GM19324 (cell line): ENCODE data around the gene GJB6.
A peak's percentile ranks its signal among the peaks of the same experiment; 100 is the strongest.
"Not testable (repeated sequence)": the region's sequence is repeated elsewhere in the genome, so short reads cannot be mapped to it uniquely, and the experiment has no call there.

Experiments
- ATAC-seq: cut with Tn5 transposase; IDR thresholded peaks from one replicate; pipeline ENCODE4 v1.9.1; 2021; ENCODE audit warnings: mild to moderate bottlenecking, moderate library complexity; ENCODE audit not compliant: unreplicated experiment, low FRiP score

Gene GJB6

GRCh38 chr13:20231839-20232555, at the start of gene GJB6:
GJB6 (minus strand) TSS chr13:20232319; CDS start chr13:20223480, 8,839 bp downstream.
- ATAC-seq, result no peak

DNA sequence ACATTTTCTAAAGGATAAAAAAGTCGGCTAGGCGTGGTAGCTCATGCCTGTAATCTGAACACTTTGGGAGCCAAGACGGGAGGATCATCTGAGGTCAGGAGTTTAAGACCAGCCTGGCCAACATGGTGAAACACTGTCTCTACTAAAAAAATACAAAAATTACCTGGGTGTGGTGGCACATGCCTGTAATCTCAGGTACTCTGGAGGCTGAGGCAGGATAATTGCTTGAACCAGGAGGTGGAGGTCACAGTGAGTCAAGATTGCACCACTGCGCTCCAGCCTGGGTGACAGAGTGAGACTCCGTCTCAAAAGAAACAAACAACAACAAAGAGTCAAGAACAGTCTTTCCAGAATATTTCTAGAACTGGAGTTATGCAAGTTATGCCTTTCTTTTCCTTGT, 44.8 kb upstream of the GJB6 start:
- ATAC-seq, result not testable (repeated sequence)

- ATAC-seq, result no peak
These were observed 42.3 kb upstream of the GJB6 start for GRCh38 chr13:20274466-20274865.

GRCh38 chr13:20272588-20273171, 40.6 kb upstream of the GJB6 start:
- no peak for ATAC-seq

GRCh38 chr13:20272104-20272503, 40.0 kb upstream of the GJB6 start:
- no peak for ATAC-seq

- no peak for ATAC-seq
These were observed 39.3 kb upstream of the GJB6 start for GRCh38 chr13:20271441-20271840.

GRCh38 chr13:20270163-20270865, 38.2 kb upstream of the GJB6 start:
- ATAC-seq, result no peak

- ATAC-seq, result peak; percentile 95
These were observed 32.3 kb upstream of the GJB6 start for GRCh38 chr13:20264271-20265018.

GRCh38 chr13:20263393-20264044, 31.4 kb upstream of the GJB6 start:
- no peak for ATAC-seq

GRCh38 chr13:20258963-20259288, 26.8 kb upstream of the GJB6 start:
- no peak for ATAC-seq

GRCh38 chr13:20258208-20258962, 26.3 kb upstream of the GJB6 start:
- no peak for ATAC-seq

DNA sequence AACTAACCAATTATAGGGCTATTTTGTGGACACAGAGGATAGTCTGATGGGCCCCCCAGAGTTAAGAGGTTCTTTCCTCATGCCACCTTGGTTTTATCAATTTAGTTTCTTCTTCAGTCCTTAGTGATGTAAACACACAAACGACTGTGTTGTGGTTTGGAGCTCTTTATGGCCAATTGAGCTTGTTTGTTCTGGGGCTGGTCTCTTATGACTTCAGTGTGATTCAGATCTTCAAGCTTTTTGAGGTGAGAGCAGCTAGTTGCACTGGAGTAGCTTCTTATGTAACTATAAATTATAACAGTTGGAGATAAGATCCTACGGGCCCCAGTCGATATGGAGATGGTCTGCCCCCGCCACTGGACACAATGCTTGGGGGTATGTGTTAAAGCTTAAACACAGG, 22.0 kb upstream of the GJB6 start:
- ATAC-seq, result no peak

DNA sequence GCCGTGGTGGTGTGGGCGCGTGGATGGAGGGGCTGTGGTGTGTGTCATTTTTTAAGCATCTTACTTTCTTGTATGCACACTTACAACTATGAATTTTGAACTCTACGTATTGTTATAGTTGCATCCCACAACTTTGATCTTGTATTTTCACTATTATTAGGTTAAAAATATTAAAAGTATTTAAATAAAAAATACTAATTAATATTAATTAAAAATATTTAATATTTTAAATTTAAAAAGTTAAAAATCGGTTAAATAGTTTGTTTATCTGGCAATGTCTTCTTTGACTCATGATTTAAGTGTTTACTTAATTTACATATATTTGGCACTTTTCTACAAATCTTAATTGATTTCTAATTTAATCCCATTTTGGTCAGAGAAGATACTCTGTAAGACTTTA, 17.8 kb upstream of the GJB6 start:
- ATAC-seq, result no peak

DNA sequence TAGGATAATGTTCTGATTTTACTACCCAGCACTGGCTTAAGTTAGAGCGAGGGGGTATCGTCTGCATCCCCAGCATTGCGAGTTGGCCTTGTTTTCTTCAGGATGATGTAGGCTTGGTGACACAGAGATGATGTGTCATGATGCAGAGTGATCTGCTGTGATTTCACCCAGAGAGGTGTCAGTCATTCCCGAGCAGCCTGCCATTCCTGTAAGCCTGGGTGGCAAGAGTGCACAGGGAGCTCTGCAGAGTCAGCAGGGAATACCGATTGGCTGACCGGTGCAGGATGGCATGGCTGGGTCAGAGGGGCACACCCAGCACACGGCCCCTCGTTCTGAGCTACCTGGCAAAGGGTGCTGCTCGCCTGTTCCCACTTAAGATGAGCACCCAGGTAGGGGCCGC, 15.8 kb upstream of the GJB6 start:
- no peak for ATAC-seq

DNA sequence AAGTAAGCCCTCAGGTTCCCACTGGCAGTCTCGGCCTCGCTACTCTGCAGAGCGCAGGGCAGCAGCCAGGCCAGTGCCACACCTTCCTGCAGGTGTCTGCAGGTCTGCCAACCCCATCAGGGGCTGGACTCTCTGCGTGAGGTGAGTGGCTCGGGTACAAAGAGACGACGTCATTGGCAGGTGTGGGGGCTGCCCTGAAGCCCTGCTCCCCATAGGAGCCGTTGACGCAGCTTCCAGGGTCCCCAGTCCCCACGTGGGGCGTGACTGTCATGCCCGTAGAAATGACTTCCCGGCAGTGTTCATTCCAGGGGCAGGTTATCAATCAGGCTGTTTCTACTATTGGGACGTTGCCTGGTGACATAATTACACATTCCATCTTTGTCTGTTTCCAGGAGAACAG, 15.3 kb upstream of the GJB6 start:
- ATAC-seq, result no peak

DNA sequence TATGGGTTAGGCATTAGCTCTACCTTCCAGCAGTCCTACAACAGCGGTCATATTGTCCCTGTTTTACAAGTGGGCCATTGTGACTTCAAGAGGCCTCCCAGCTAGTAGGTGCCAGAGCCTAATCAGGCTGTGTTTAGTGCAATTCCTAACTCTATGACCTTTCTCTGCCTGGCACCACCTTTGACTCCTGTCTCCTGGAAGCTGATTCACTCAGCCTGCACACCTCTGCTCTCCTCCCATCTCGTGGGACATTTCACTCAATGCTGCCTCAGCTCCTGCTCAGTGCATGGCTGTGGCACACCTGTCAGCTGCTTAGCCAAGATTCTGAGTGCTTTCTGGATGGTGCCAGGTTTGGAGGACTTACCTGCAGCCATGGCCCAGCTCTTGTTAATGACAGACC, 9.5 kb upstream of the GJB6 start:
- no peak for ATAC-seq

GRCh38 chr13:20239748-20240147, 7.6 kb upstream of the GJB6 start:
- no peak for ATAC-seq

DNA sequence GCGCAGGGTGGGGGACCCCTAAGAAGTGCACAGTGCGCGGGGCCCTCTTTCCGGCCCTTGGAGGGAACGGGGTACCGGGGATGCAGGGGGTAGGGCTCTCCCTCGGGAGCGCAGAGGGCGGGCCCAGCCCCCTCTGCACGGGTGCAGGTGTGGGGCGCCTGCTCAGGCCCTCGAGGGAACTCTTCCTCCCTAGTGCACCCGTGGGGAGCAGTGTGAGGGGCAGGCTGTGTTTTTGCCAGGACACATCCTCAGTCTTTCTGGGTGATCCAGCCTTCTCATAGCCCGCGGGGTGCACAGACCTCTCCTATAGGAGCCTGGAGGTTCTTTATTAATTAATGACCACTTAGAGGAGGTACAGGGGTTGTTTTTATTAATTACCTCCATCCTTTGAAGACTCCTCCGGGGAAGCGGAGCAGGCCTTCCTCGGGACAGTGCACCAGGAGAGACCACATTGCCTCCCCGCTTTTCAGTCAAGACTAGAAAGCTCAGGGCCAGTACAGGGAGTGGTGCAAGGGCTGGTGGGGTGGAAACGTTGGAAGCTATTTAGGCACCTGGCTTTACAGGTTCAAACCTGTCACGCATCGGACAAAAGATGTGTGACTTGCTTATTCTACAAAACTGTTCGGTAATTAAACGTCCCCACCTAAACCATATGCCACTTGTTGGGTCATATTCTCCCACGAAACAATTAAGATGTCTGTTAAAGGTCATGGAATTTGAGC, 598 bp upstream of the GJB6 start:
- ATAC-seq, result no peak
